GM23248 (cell line): ENCODE measurements around the gene SLC38A5. TPM values are rescaled to one million over a fixed set of nuclear protein-coding genes. Genes with fewer than 3 reads are reported as not detected.

ENCODE experiments used
- DNase-seq: peaks from one replicate; pipeline ENCODE4 v3.0.0-alpha.2; 2015
- H2AFZ ChIP-seq: fragments of 200-600 bp; sonication (generic); 2 replicates; pipeline ENCODE4 v1.6.1; 2016; ENCODE audit warnings: antibody characterized with exemption
- H3F3A ChIP-seq: fragments of 200-600 bp; sonication (generic); 2 replicates; pipeline ENCODE4 v1.6.1; 2016; ENCODE audit warnings: mild to moderate bottlenecking, antibody characterized with exemption, mixed run types; ENCODE audit not compliant: insufficient read depth
- H3K27ac ChIP-seq: fragments of 200-600 bp; sonication (generic); 2 replicates; pipeline ENCODE4 v1.5.1; 2016; ENCODE audit warnings: mild to moderate bottlenecking
- H3K27me3 ChIP-seq: fragments of 200-600 bp; sonication (generic); replicated peaks from 2 replicates; pipeline ENCODE4 v1.6.1; 2016; ENCODE audit warnings: mild to moderate bottlenecking; ENCODE audit not compliant: insufficient read depth
- H3K36me3 ChIP-seq: fragments of 200-600 bp; sonication (generic); 2 replicates; pipeline ENCODE4 v1.6.1; 2016; ENCODE audit warnings: low read depth, mild to moderate bottlenecking
- H3K4me1 ChIP-seq: fragments of 200-600 bp; sonication (generic); 2 replicates; pipeline ENCODE4 v1.6.1; 2016; ENCODE audit warnings: mild to moderate bottlenecking; ENCODE audit not compliant: insufficient read depth
- H3K4me2 ChIP-seq: fragments of 200-600 bp; sonication (generic); one replicate; pipeline ENCODE4 v1.6.1; 2016; ENCODE audit warnings: mild to moderate bottlenecking; ENCODE audit not compliant: unreplicated experiment
- H3K4me3 ChIP-seq: fragments of 200-600 bp; sonication (generic); 2 replicates; pipeline ENCODE4 v1.5.1; 2016; ENCODE audit warnings: mild to moderate bottlenecking
- H3K79me2 ChIP-seq: fragments of 200-600 bp; sonication (generic); 2 replicates; pipeline ENCODE4 v1.6.1; 2016; ENCODE audit warnings: mild to moderate bottlenecking; ENCODE audit not compliant: insufficient read depth
- H3K9ac ChIP-seq: fragments of 200-600 bp; sonication (generic); 2 replicates; pipeline ENCODE4 v1.6.1; 2016; ENCODE audit warnings: mild to moderate bottlenecking
- H3K9me2 ChIP-seq: fragments of 200-600 bp; sonication (generic); 2 replicates; pipeline ENCODE4 v1.6.1; 2016; ENCODE audit warnings: mixed run types, mild to moderate bottlenecking, moderate library complexity; ENCODE audit not compliant: insufficient read depth
- H3K9me3 ChIP-seq: fragments of 200-600 bp; sonication (generic); one replicate; pipeline ENCODE4 v1.6.1; 2017; ENCODE audit warnings: low read depth
- H4K20me1 ChIP-seq: fragments of 200-600 bp; sonication (generic); 2 replicates; pipeline ENCODE4 v1.6.0; 2016; ENCODE audit not compliant: insufficient read depth
- EZH2 ChIP-seq: fragments of 200-600 bp; sonication (generic); IDR thresholded peaks from 2 replicates; pipeline ENCODE4 v1.6.1; 2018; ENCODE audit warnings: antibody characterized with exemption, mild to moderate bottlenecking; ENCODE audit not compliant: insufficient read depth, poor library complexity, severe bottlenecking
- EZH2phosphoT487 ChIP-seq: fragments of 200-600 bp; sonication (generic); IDR thresholded peaks from 2 replicates; pipeline ENCODE4 v1.6.1; 2018; ENCODE audit warnings: antibody characterized with exemption, moderate library complexity, mild to moderate bottlenecking, low read depth; ENCODE audit not compliant: insufficient read depth
- WGBS, 2 experiments: methylation state at CpG; one replicate each; pipeline ENCODE4 v1.1.6; 2015 to 2017; ENCODE audit warnings: low lambda C conversion rate in 2 of 2, low coverage in 1 of 2; ENCODE audit errors: missing lambda C conversion rate in 2 of 2; 5-methylcytosine and 5-hydroxymethylcytosine counted together
- in situ Hi-C: fragments of 300-500 bp; cut with MboI; formaldehyde crosslinking; loops from 2 replicates; pipeline ENCODE4 v1.15.0; 2020
- polyA plus RNA-seq: library from polyadenylated mRNA; unstranded; fragments of >200 nt; fragmentation: Nextera tagmentation; extraction: Ambion mirVana; gene quantifications from 2 replicates; pipeline ENCODE4 v1.2.1, GENCODE V29; 2016
- total RNA-seq: library from RNA; depleted of rRNA; stranded (reverse); fragments of >200 nt; shearing (Covaris generic); gene quantifications from 2 replicates; pipeline ENCODE4 v1.2.3, GENCODE V29; 2014

Gene SLC38A5
- total and polyA plus RNA-seq, 2 experiments from 2014 or later: 32.4 to 35.3 TPM

DNA sequence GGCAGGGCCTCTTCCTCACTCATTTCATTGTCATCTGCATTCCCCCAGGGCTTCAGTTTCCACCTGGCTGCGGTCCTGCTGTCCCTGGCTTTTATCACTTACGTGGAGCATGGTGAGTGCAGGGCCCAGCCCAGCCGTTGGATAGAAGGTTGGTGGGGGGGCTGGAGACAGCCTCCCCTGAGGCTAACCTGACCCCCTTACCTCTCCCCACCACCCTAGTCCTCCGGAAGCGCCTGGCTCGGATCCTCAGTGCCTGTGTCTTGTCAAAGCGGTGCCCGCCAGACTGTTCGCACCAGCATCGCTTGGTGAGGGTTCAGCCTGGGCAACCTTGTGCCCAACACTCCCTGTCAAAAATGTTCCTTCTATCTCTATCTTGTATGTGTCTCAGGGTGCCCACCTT lies 45.8 kb upstream of the SLC38A5 start:
- no peaks in the 10 kb centered on the region for H3K79me2 ChIP-seq
- H2AFZ ChIP-seq: no peak overlapping the region

GRCh38 chrX:48514868-48515460 lies 44.9 kb upstream of the SLC38A5 start:
- H2AFZ ChIP-seq: no peak overlapping the region

More for the DNA sequence above, 45.8 kb upstream of the SLC38A5 start:
- Histone ChIP-seq H3K4me2 (no peak overlapping the region), H3K4me3 (no peak overlapping the region), H3K9me3 (no peaks in the 10 kb centered on the region), H3K9ac (no peak overlapping the region), H3K36me3 (no peaks in the 10 kb centered on the region), H3K27ac (no peak overlapping the region), H4K20me1 (no peaks in the 10 kb centered on the region), H3K4me1 (no peaks in the 10 kb centered on the region), H3K27me3 (no peaks in the 10 kb centered on the region), H3K9me2 (no peaks in the 10 kb centered on the region), H3F3A (no peaks in the 10 kb centered on the region)
- no peak for DNase-seq
- in situ Hi-C loops: no loop called here
- TF ChIP-seq EZH2phosphoT487: no peak
- no peak for TF ChIP-seq EZH2
- WGBS, 2 experiments: 91 to 97% methylated on average over 6 to 9 of the region's 10 CpGs

GRCh38 chrX:48514126-48514806 lies 44.2 kb upstream of the SLC38A5 start:
- Histone ChIP-seq H3K27ac (no peak overlapping the region), H4K20me1 (no peaks in the 10 kb centered on the region), H3K4me1 (no peaks in the 10 kb centered on the region), H3K4me3 (no peak overlapping the region), H3K9me2 (no peaks in the 10 kb centered on the region), H3K4me2 (no peak overlapping the region), H3K79me2 (no peaks in the 10 kb centered on the region), H3K9ac (no peak overlapping the region), H3F3A (no peaks in the 10 kb centered on the region), H2AFZ (no peak overlapping the region), H3K9me3 (no peaks in the 10 kb centered on the region), H3K36me3 (no peaks in the 10 kb centered on the region), H3K27me3 (no peaks in the 10 kb centered on the region)
- TF ChIP-seq EZH2phosphoT487 (no peak), EZH2 (no peak)
- WGBS, 2 experiments: 86 to 93% methylated on average over 10 of the region's 16 CpGs
- no peak for DNase-seq
- in situ Hi-C loops: no loop called here

More at GRCh38 chrX:48514868-48515460, 44.9 kb upstream of the SLC38A5 start:
- H3F3A ChIP-seq: no peaks in the 10 kb centered on the region
- no peak for DNase-seq
- no peaks in the 10 kb centered on the region for H3K9me2 ChIP-seq
- no peaks in the 10 kb centered on the region for H3K9me3 ChIP-seq
- H3K4me3 ChIP-seq: no peak overlapping the region
- in situ Hi-C loops: no loop called here
- no peaks in the 10 kb centered on the region for H3K79me2 ChIP-seq
- no peak for TF ChIP-seq EZH2phosphoT487
- no peak for TF ChIP-seq EZH2
- no peak overlapping the region for H3K9ac ChIP-seq
- H4K20me1 ChIP-seq: no peaks in the 10 kb centered on the region
- H3K27ac ChIP-seq: no peak overlapping the region
- no peaks in the 10 kb centered on the region for H3K4me1 ChIP-seq
- WGBS, 2 experiments: 92 to 100% methylated on average over 1 to 7 of the region's 9 CpGs
- no peak overlapping the region for H3K4me2 ChIP-seq
- H3K36me3 ChIP-seq: no peaks in the 10 kb centered on the region
- no peaks in the 10 kb centered on the region for H3K27me3 ChIP-seq

DNA sequence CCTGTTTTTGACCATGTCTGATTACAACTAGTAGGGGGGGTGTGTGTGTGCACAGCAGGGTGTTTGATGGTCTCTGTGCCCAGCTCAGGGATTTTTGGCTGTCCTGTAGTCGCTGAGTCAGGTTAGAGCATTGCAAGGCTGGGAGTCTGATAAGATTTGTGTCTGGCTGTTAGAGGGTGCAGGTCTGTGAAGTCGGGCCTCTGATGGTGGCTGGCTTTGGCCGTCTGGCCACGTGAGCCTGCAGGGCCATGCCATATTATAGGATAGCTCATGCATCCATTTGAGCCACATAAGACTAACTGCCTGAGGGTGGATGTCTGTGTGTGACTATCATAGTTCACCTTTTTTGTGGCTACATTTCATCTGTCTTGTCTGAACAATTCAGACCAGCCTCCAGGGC lies 43.6 kb upstream of the SLC38A5 start:
- Histone ChIP-seq H3F3A (no peaks in the 10 kb centered on the region), H3K36me3 (no peaks in the 10 kb centered on the region), H3K79me2 (no peaks in the 10 kb centered on the region), H3K4me2 (no peak overlapping the region), H4K20me1 (no peaks in the 10 kb centered on the region), H2AFZ (no peak overlapping the region), H3K4me3 (no peak overlapping the region), H3K4me1 (no peaks in the 10 kb centered on the region), H3K9ac (no peak overlapping the region), H3K9me2 (no peaks in the 10 kb centered on the region), H3K9me3 (no peaks in the 10 kb centered on the region), H3K27ac (no peak overlapping the region), H3K27me3 (no peaks in the 10 kb centered on the region)
- in situ Hi-C loops: no loop called here
- 93 to 100% methylated on average over 2 to 4 of the region's 4 CpGs for WGBS, 2 experiments
- TF ChIP-seq EZH2: no peak
- TF ChIP-seq EZH2phosphoT487: no peak
- no peak for DNase-seq
